PFSK-1 (cell line): ENCODE measurements around the gene CACNA1C.

Experiments used
- FOXP2 ChIP-seq: optimal IDR thresholded peaks from 2 replicates; pipeline ENCODE3; 2011; ENCODE audit warnings: borderline replicate concordance, control low read depth, inconsistent platforms; ENCODE audit not compliant: insufficient read depth; ENCODE audit errors: extremely low read length, extremely low read depth
- POLR2AphosphoS5 ChIP-seq: IDR thresholded peaks from 2 replicates; pipeline ENCODE4 v1.6.1; 2012; ENCODE audit warnings: low read depth, mild to moderate bottlenecking, control low read depth, low read length, moderate library complexity
- REST ChIP-seq, 2 experiments: IDR thresholded peaks; 2 replicates each; pipeline versions ENCODE4 v1.6.1 to v1.8.0; 2011 to 2012; ENCODE audit warnings: low read depth in 2 of 2, low read length in 2 of 2, control low read depth in 1 of 2, inconsistent platforms in 1 of 2, mild to moderate bottlenecking in 1 of 2, moderate library complexity in 1 of 2; ENCODE audit not compliant: insufficient read depth in 1 of 2
- SIN3A ChIP-seq: IDR thresholded peaks from 2 replicates; pipeline ENCODE4 v1.6.1; 2012; ENCODE audit warnings: mild to moderate bottlenecking, low read length, moderate library complexity, borderline replicate concordance; ENCODE audit not compliant: insufficient read depth
- TAF1 ChIP-seq: IDR thresholded peaks from 2 replicates; pipeline ENCODE4 v1.6.1; 2012; ENCODE audit warnings: low read length, control low read depth, borderline replicate concordance; ENCODE audit not compliant: insufficient read depth

Gene CACNA1C

GRCh38 chr12:2461046-2461445 lies 408.3 kb downstream of the CACNA1C start:
- TF ChIP-seq POLR2AphosphoS5 (no peak), FOXP2 (no peak), SIN3A (no peak), TAF1 (no peak), REST (IDR thresholded peaks at IDR 0.05; ENCODE audit: insufficient read depth in 1 of 2, low read depth in 2 of 2, low read length in 2 of 2) (no peak)

GRCh38 chr12:2461645-2462044 lies 408.9 kb downstream of the CACNA1C start:
- TF ChIP-seq TAF1 (no peak), FOXP2 (no peak), POLR2AphosphoS5 (no peak), SIN3A (no peak), REST (IDR thresholded peaks at IDR 0.05; ENCODE audit: insufficient read depth in 1 of 2, low read depth in 2 of 2, low read length in 2 of 2) (no peak)

DNA sequence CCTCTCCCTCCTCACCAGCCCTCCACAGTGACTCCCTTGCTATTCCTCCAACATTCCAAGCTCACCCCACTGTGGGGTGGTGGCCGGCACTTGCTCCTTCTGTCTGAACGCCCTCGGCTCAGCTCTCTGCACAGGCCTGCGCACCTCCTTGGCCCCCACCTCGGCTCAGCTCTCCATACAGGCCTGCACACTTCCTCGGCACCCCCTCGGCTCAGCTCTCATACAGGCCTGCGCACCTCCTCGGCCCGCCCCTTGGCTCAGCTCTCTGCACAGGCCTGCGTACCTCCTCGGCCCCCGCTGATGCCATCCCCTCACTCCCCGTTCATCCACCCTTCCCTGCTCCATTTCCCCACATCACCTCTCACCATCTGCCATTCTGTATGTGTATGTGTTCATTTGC lies 409.3 kb downstream of the CACNA1C start:
- TF ChIP-seq FOXP2: no peak
- TF ChIP-seq REST (IDR thresholded peaks at IDR 0.05; ENCODE audit: insufficient read depth in 1 of 2, low read depth in 2 of 2, low read length in 2 of 2): no peak
- no peak for TF ChIP-seq SIN3A
- no peak for TF ChIP-seq TAF1
- TF ChIP-seq POLR2AphosphoS5: no peak

GRCh38 chr12:2463719-2464118 lies 410.9 kb downstream of the CACNA1C start:
- no peak for TF ChIP-seq TAF1
- TF ChIP-seq POLR2AphosphoS5: no peak
- TF ChIP-seq REST (IDR thresholded peaks at IDR 0.05; ENCODE audit: insufficient read depth in 1 of 2, low read depth in 2 of 2, low read length in 2 of 2): no peak
- no peak for TF ChIP-seq SIN3A
- TF ChIP-seq FOXP2: no peak

DNA sequence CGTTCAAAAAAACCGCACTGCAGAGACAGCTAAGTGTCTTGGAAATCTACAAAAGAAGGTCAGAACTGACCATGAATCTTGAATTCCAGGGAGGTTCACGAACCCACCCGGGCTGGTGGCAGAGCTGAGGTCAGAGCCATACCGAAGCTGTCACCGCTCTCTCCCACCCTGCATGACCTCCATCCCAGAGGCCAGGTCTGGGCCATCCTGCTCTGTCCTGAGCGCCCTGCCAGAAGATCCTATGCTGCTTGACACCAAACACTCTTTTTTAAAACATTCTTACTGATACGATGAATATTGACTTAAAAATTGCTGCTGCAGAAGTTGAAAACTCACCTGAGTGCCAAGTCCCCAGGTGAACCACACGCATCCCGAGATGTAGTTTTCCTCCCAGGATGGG lies 412.9 kb downstream of the CACNA1C start:
- TF ChIP-seq FOXP2: no peak
- no peak for TF ChIP-seq REST (IDR thresholded peaks at IDR 0.05; ENCODE audit: insufficient read depth in 1 of 2, low read depth in 2 of 2, low read length in 2 of 2)
- TF ChIP-seq POLR2AphosphoS5: no peak
- no peak for TF ChIP-seq SIN3A
- no peak for TF ChIP-seq TAF1
